Neuronal stem cell (in vitro differentiated cells): Measurements from ENCODE around the gene ZNF579.

Experiments used
- DNase-seq: peaks from one replicate; pipeline ENCODE4 v3.0.0-alpha.2; 2013; ENCODE audit warnings: low spot score
- H2AFZ ChIP-seq: one replicate; pipeline ENCODE4 v1.6.1; 2013; ENCODE audit warnings: mild to moderate bottlenecking, low read length, inconsistent platforms
- H2AK5ac ChIP-seq: 2 replicates; pipeline ENCODE4 v1.6.1; 2013; ENCODE audit warnings: low read depth, mild to moderate bottlenecking, inconsistent platforms, low read length, moderate library complexity, mixed read lengths
- H2BK120ac ChIP-seq: 2 replicates; pipeline ENCODE4 v1.6.1; 2013; ENCODE audit warnings: low read depth, mild to moderate bottlenecking, inconsistent platforms, low read length, moderate library complexity, mixed read lengths
- H2BK12ac ChIP-seq: one replicate; pipeline ENCODE4 v1.6.1; 2013; ENCODE audit warnings: low read length, inconsistent platforms
- H2BK15ac ChIP-seq: 2 replicates; pipeline ENCODE4 v1.6.1; 2013; ENCODE audit warnings: mild to moderate bottlenecking, low read length, inconsistent platforms, mixed read lengths
- H2BK5ac ChIP-seq: one replicate; pipeline ENCODE4 v1.6.1; 2013; ENCODE audit warnings: inconsistent platforms, mild to moderate bottlenecking, low read length, moderate library complexity
- H3K14ac ChIP-seq: one replicate; pipeline ENCODE4 v1.6.1; 2013; ENCODE audit warnings: low read length, inconsistent platforms
- H3K18ac ChIP-seq: 2 replicates; pipeline ENCODE4 v1.6.1; 2013; ENCODE audit warnings: low read length, inconsistent platforms
- H3K23ac ChIP-seq: 2 replicates; pipeline ENCODE4 v1.6.1; 2013; ENCODE audit warnings: low read depth, mild to moderate bottlenecking, mixed read lengths, low read length, inconsistent platforms; ENCODE audit not compliant: poor library complexity
- H3K27ac ChIP-seq: replicated peaks from 3 replicates; pipeline ENCODE4 v1.5.1; 2013; ENCODE audit warnings: low read length, inconsistent platforms
- H3K27me3 ChIP-seq, 3 experiments: 2 replicates each; pipeline ENCODE4 v1.6.1; 2013; ENCODE audit warnings: low read length in 3 of 3, mild to moderate bottlenecking in 2 of 3, inconsistent platforms in 1 of 3, low read depth in 1 of 3, mixed read lengths in 1 of 3, moderate library complexity in 1 of 3; ENCODE audit not compliant: control insufficient read depth in 3 of 3, insufficient read depth in 3 of 3
- H3K36me3 ChIP-seq, 2 donors: replicated peaks in 1 of 2; 2 replicates each; pipeline ENCODE4 v1.6.1; 2013; ENCODE audit warnings: low read length in 2 of 2; ENCODE audit not compliant: control insufficient read depth in 2 of 2, insufficient read depth in 2 of 2
- H3K4ac ChIP-seq: 2 replicates; pipeline ENCODE4 v1.6.1; 2013; ENCODE audit warnings: inconsistent platforms, mild to moderate bottlenecking, low read length, moderate library complexity
- H3K4me1 ChIP-seq, 2 donors: 1 replicate in 1 of 2; 2 replicates in 1 of 2; pipeline ENCODE4 v1.6.1; 2013; ENCODE audit warnings: low read length in 2 of 2, low read depth in 1 of 2; ENCODE audit not compliant: control insufficient read depth in 2 of 2, insufficient read depth in 1 of 2
- H3K4me2 ChIP-seq: one replicate; pipeline ENCODE4 v1.6.1; 2013; ENCODE audit warnings: mild to moderate bottlenecking, low read length, inconsistent platforms; ENCODE audit not compliant: insufficient read depth, poor library complexity, severe bottlenecking
- H3K4me3 ChIP-seq, 2 donors: 2 replicates each; pipeline ENCODE4 v1.5.1; 2013; ENCODE audit warnings: low read length in 2 of 2, mild to moderate bottlenecking in 2 of 2, inconsistent platforms in 1 of 2, moderate library complexity in 1 of 2
- H3K79me1 ChIP-seq: one replicate; pipeline ENCODE4 v1.6.1; 2013; ENCODE audit warnings: low read depth, mild to moderate bottlenecking, inconsistent platforms, low read length, moderate library complexity
- H3K9ac ChIP-seq: one replicate; pipeline ENCODE4 v1.6.1; 2013; ENCODE audit warnings: mild to moderate bottlenecking, low read depth, low read length, inconsistent platforms; ENCODE audit not compliant: poor library complexity
- H3K9me3 ChIP-seq, 2 donors: replicated peaks in 1 of 2; 2 replicates each; pipeline versions ENCODE3 to v1.6.1; 2013; ENCODE audit warnings: low read length in 2 of 2, mild to moderate bottlenecking in 2 of 2, inconsistent platforms in 1 of 2, low read depth in 1 of 2, mixed read lengths in 1 of 2, moderate library complexity in 1 of 2; ENCODE audit not compliant: control insufficient read depth in 2 of 2, insufficient read depth in 1 of 2
- H4K8ac ChIP-seq: one replicate; pipeline ENCODE4 v1.6.1; 2013; ENCODE audit warnings: low read depth, mild to moderate bottlenecking, inconsistent platforms, low read length, moderate library complexity
- H4K91ac ChIP-seq: one replicate; pipeline ENCODE4 v1.6.1; 2013; ENCODE audit warnings: low read length, low read depth, mild to moderate bottlenecking, inconsistent platforms; ENCODE audit not compliant: poor library complexity
- WGBS, 2 donors: extraction: QIAGEN DNeasy Blood & Tissue Kit; methylation state at CpG; one replicate each; pipeline ENCODE4 v1.1.7; 2013; ENCODE audit warnings: missing lambda C conversion rate in 2 of 2, mixed read lengths in 1 of 2; ENCODE audit not compliant: insufficient read length in 2 of 2, insufficient replicate concordance in 1 of 2; ENCODE audit errors: extremely low coverage in 2 of 2; 5-methylcytosine and 5-hydroxymethylcytosine counted together

ZNF579 gene

DNA sequence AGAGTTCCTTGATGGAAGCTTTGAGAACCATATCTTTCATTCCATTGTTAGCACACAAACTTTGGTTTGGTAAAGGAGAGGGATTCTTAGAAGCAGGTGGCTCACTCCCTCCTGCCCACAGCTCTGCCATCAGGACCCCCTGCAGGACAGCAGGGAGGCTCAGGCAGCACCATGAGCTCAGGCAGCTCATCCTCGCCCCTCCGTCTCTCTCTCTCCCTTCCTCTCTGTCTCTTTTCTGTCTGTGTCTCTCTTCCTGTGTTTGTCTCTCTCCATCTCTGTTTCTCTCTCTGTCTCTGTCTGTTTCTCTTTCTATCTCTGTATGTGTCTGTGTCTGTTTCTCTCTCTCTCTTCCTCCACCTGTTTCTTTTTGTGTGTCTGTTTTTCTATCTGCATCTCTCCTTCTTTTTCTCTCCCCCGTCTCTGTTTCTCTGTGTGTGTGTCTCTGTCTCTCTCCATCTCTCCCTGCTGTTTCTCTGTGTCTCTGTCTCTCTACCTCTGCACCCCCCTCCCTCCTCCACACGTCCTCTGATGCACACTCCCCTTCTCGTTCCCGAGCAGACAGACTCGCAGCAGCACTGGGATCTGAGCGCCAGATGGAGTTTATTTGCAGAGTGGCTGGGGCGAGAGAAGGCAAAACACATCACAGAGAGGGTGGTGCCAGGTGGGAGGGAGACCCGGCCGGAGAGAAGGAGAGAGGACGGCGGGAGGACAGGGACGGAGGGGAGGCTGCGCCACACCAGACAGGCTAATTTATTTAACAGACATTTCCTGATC is 52.4 kb downstream of the ZNF579 start:
- Histone ChIP-seq H2BK120ac (no peak overlapping the region), H3K9ac (peak overlapping the region; percentile 63), H4K8ac (peak overlapping the region; percentile 17), H3K4me2 (no peak overlapping the region), H2BK5ac (no peak overlapping the region), H3K4me1 (peaks cover 14 to 17% of the 10 kb centered on the region in 2 donors), H3K18ac (peak overlapping the region; percentile 15), H2BK15ac (no peak overlapping the region), H2BK12ac (no peak overlapping the region), H3K9me3 (peaks cover 0 to 14% of the 10 kb centered on the region in 2 donors), H2AK5ac (no peak overlapping the region), H3K79me1 (peaks cover 2% of the 10 kb centered on the region), H2AFZ (peak overlapping the region; percentile 72), H3K36me3 (peaks cover 0 to 4% of the 10 kb centered on the region in 2 donors), H3K14ac (no peak overlapping the region), H4K91ac (no peak overlapping the region), H3K4me3 (no peak overlapping the region), H3K27me3 (no peaks in the 10 kb centered on the region), H3K23ac (peak overlapping the region; percentile 18), H3K4ac (no peak overlapping the region), H3K27ac (no peak overlapping the region)
- WGBS, 2 donors, result no CpG with 5 or more reads among the region's 15 CpGs
- DNase-seq, result no peak

DNA sequence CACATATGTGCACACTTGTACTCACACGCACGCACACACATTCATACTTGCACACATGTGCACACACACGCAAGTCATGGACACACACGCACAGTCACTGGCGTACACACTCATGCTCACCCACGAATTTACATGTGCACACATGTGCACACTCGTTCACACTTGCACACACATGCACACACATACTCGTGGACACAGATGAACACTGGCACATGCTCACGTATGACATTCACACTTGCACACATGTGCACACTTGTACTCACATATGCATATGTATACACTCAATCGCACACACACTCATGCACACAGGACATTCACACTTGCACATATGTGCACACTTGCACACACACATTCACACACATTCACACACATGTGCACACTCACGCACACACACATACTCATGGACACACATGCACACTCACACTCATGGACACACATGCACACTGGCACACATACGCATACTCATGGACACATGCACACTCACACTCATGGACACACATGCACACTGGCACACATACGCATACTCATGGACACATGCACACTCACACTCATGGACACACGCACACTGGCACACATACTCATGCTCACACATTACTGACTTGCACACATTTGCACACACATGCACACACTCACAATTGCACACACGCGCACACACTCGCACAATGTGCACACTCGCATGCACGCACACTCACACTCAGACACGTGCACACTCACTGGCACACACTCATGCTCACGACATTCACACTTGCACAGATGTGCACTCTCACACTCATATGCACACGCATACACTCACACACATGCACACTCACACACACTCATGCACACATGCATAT is 53.2 kb downstream of the ZNF579 start:
- peaks cover 0 to 14% of the 10 kb centered on the region in 2 donors for H3K9me3 ChIP-seq
- H3K14ac ChIP-seq, result peak overlapping the region; percentile 28
- H3K9ac ChIP-seq, result peak overlapping the region; percentile 71
- H3K4me1 ChIP-seq, result peaks cover 14 to 17% of the 10 kb centered on the region in 2 donors
- H3K18ac ChIP-seq, result no peak overlapping the region
- H2AK5ac ChIP-seq, result no peak overlapping the region
- H2BK120ac ChIP-seq, result no peak overlapping the region
- peak overlapping the region; percentile 52 for H4K8ac ChIP-seq
- no peak overlapping the region for H2AFZ ChIP-seq
- H3K4me2 ChIP-seq, result no peak overlapping the region
- H2BK15ac ChIP-seq, result no peak overlapping the region
- peak overlapping the region; percentile 71 for H3K23ac ChIP-seq
- WGBS, 2 donors, result no CpG with 5 or more reads among the region's 22 CpGs
- no peak overlapping the region for H3K27ac ChIP-seq
- H3K79me1 ChIP-seq, result peaks cover 2% of the 10 kb centered on the region
- no peak overlapping the region for H3K4ac ChIP-seq
- no peaks in the 10 kb centered on the region for H3K27me3 ChIP-seq
- peak overlapping the region in 1 of 2 donors; percentile 23 for H3K4me3 ChIP-seq
- H2BK5ac ChIP-seq, result no peak overlapping the region
- peaks cover 0 to 4% of the 10 kb centered on the region in 2 donors for H3K36me3 ChIP-seq
- no peak for DNase-seq
- H4K91ac ChIP-seq, result peak overlapping the region; percentile 77
- peak overlapping the region; percentile 8 for H2BK12ac ChIP-seq
